ENCODE data around the gene PRKAG2. TPM values are rescaled to one million over a fixed set of nuclear protein-coding genes. Genes with fewer than 3 reads are reported as not detected.

Gene PRKAG2
- total and polyA plus RNA-seq, 4 donors: 3.6 to 25.1 (median 16.8) TPM

- no peak for DNase-seq (ENCODE audit: low spot score)
- no peak for TF ChIP-seq REST (IDR thresholded peaks at IDR 0.05)
- TF ChIP-seq NR2F2 (IDR thresholded peaks at IDR 0.05): no peak
- TF ChIP-seq GABPA (IDR thresholded peaks at IDR 0.05 in 1 of 2, conservative IDR thresholded peaks at IDR 0.05 in 1 of 2): no peak
- TF ChIP-seq CTCF (IDR thresholded peaks at IDR 0.05; ENCODE audit: low read depth, low read length, missing input control): no peak
- no peak for TF ChIP-seq EGR1 (IDR thresholded peaks at IDR 0.05; ENCODE audit: low read depth in 2 of 2)
- TF ChIP-seq FOXA2 (IDR thresholded peaks at IDR 0.05): no peak
- no peak for TF ChIP-seq YY1 (IDR thresholded peaks at IDR 0.05)
- Histone ChIP-seq H3K9me3 (ENCODE audit: control insufficient read depth in 4 of 4, low read length in 3 of 4) (no peaks in the 10 kb centered on the region), H3K9ac (ENCODE audit: low read depth in 1 of 2, low read length in 2 of 2) (no peak overlapping the region), H3K27me3 (ENCODE audit: control insufficient read depth in 4 of 4, insufficient read depth in 4 of 4, low read length in 3 of 4) (no peaks in the 10 kb centered on the region), H3K27ac (ENCODE audit: low read depth in 1 of 2, low read length in 2 of 2) (no peak overlapping the region), H3K36me3 (ENCODE audit: control insufficient read depth in 4 of 4, insufficient read depth in 3 of 4, low read depth in 1 of 4, low read length in 3 of 4) (no peaks in the 10 kb centered on the region), H3K4me3 (ENCODE audit: low read depth in 1 of 3, low read length in 3 of 3) (no peak overlapping the region), H3K4me1 (ENCODE audit: control insufficient read depth in 4 of 4, insufficient read depth in 4 of 4, low read length in 3 of 4) (peaks cover 15 to 26% (median 24%) of the 10 kb centered on the region in 4 donors)
- 94% methylated on average over 16 of the region's 16 CpGs for WGBS
Observed at GRCh38 chr7:151740081-151740851, 136.6 kb downstream of the PRKAG2 start.

GRCh38 chr7:151738925-151739324 is 138.0 kb downstream of the PRKAG2 start:
- Histone ChIP-seq H3K9me3 (ENCODE audit: control insufficient read depth in 4 of 4, low read length in 3 of 4) (no peaks in the 10 kb centered on the region), H3K27ac (ENCODE audit: low read depth in 1 of 2, low read length in 2 of 2) (no peak overlapping the region), H3K9ac (ENCODE audit: low read depth in 1 of 2, low read length in 2 of 2) (no peak overlapping the region), H3K27me3 (ENCODE audit: control insufficient read depth in 4 of 4, insufficient read depth in 4 of 4, low read length in 3 of 4) (no peaks in the 10 kb centered on the region), H3K4me3 (ENCODE audit: low read depth in 1 of 3, low read length in 3 of 3) (no peak overlapping the region), H3K36me3 (ENCODE audit: control insufficient read depth in 4 of 4, insufficient read depth in 3 of 4, low read depth in 1 of 4, low read length in 3 of 4) (peaks cover 0 to under 1% (median 0%) of the 10 kb centered on the region in 4 donors), H3K4me1 (ENCODE audit: control insufficient read depth in 4 of 4, insufficient read depth in 4 of 4, low read length in 3 of 4) (peaks cover 8 to 14% (median 14%) of the 10 kb centered on the region in 4 donors)
- DNase-seq (ENCODE audit: low spot score): no peak
- WGBS: 98% methylated on average over 10 of the region's 10 CpGs
- TF ChIP-seq YY1 (IDR thresholded peaks at IDR 0.05): no peak
- TF ChIP-seq ATF3 (IDR thresholded peaks at IDR 0.05): no peak
- no peak for TF ChIP-seq ZBTB33 (IDR thresholded peaks at IDR 0.05)
- TF ChIP-seq HNF4A (conservative IDR thresholded peaks at IDR 0.05): no peak
- no peak for TF ChIP-seq GABPA (IDR thresholded peaks at IDR 0.05 in 1 of 2, conservative IDR thresholded peaks at IDR 0.05 in 1 of 2)
- TF ChIP-seq EGR1 (IDR thresholded peaks at IDR 0.05; ENCODE audit: low read depth in 2 of 2): no peak
- TF ChIP-seq HNF4G (IDR thresholded peaks at IDR 0.05): no peak
- no peak for TF ChIP-seq JUND (IDR thresholded peaks at IDR 0.05)
- no peak for TF ChIP-seq FOXA1 (IDR thresholded peaks at IDR 0.05)
- TF ChIP-seq CTCF (IDR thresholded peaks at IDR 0.05; ENCODE audit: low read depth, low read length, missing input control): no peak
- TF ChIP-seq SP1 (IDR thresholded peaks at IDR 0.05): no peak
- TF ChIP-seq TAF1 (conservative IDR thresholded peaks at IDR 0.05): no peak
- TF ChIP-seq RAD21 (IDR thresholded peaks at IDR 0.05): no peak
- TF ChIP-seq NR2F2 (IDR thresholded peaks at IDR 0.05): no peak
- TF ChIP-seq RXRA (IDR thresholded peaks at IDR 0.05): no peak
- no peak for TF ChIP-seq REST (IDR thresholded peaks at IDR 0.05)
- TF ChIP-seq FOXA2 (IDR thresholded peaks at IDR 0.05): no peak
